ENCODE data around the gene ATP1A4.

DNA sequence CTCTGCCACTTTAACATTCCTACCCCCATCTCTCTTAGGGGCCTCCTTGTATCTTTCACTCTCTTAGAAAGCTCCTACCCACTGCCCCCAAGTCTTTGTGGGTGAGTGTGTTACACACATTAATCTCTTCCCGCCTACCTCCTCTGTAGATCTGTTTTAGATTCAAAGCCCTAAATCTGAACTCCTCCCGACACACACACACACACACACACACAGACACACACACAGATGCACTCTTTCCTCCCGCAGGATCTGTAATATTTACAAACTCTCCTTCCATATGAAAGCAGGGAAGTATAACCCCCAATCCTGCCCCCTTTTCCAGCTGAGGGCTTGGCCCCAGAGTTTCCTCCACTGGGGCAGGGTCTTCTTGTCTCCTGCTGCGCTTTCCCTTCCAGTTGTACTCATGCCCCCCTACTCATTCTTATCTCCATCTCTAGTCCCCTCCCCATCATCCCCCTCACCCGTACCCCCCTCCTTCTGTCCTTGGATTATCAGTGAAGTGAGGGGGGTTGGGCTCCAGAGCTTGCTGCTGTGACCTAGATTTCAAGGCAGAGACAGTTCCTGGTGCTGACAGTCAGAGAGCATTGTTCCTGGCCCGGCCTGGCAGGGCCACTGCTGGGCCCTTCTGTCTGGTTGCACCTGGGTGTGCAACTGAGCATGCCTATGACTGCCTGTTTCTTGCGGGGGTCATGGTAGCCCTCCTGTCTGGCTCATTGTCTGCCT, 58.1 kb downstream of the ATP1A4 start:
- TF ChIP-seq, protein P1, sequence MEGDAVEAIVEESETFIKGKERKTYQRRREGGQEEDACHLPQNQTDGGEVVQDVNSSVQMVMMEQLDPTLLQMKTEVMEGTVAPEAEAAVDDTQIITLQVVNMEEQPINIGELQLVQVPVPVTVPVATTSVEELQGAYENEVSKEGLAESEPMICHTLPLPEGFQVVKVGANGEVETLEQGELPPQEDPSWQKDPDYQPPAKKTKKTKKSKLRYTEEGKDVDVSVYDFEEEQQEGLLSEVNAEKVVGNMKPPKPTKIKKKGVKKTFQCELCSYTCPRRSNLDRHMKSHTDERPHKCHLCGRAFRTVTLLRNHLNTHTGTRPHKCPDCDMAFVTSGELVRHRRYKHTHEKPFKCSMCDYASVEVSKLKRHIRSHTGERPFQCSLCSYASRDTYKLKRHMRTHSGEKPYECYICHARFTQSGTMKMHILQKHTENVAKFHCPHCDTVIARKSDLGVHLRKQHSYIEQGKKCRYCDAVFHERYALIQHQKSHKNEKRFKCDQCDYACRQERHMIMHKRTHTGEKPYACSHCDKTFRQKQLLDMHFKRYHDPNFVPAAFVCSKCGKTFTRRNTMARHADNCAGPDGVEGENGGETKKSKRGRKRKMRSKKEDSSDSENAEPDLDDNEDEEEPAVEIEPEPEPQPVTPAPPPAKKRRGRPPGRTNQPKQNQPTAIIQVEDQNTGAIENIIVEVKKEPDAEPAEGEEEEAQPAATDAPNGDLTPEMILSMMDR (IDR thresholded peaks at IDR 0.05), result no peak
- no peak for TF ChIP-seq POLR2AphosphoS5 (IDR thresholded peaks at IDR 0.05)

All from stomach (tissue), 4 donors.